Measurements from ENCODE around the gene SPECC1. TPM values are rescaled to one million over a fixed set of nuclear protein-coding genes. Genes with fewer than 3 reads are reported as not detected.
A peak's percentile ranks its signal among the peaks of the same experiment; 100 is the strongest.

SPECC1 gene
- total RNA-seq, 1 experiment from 2014 or later: 43.5 TPM

DNA sequence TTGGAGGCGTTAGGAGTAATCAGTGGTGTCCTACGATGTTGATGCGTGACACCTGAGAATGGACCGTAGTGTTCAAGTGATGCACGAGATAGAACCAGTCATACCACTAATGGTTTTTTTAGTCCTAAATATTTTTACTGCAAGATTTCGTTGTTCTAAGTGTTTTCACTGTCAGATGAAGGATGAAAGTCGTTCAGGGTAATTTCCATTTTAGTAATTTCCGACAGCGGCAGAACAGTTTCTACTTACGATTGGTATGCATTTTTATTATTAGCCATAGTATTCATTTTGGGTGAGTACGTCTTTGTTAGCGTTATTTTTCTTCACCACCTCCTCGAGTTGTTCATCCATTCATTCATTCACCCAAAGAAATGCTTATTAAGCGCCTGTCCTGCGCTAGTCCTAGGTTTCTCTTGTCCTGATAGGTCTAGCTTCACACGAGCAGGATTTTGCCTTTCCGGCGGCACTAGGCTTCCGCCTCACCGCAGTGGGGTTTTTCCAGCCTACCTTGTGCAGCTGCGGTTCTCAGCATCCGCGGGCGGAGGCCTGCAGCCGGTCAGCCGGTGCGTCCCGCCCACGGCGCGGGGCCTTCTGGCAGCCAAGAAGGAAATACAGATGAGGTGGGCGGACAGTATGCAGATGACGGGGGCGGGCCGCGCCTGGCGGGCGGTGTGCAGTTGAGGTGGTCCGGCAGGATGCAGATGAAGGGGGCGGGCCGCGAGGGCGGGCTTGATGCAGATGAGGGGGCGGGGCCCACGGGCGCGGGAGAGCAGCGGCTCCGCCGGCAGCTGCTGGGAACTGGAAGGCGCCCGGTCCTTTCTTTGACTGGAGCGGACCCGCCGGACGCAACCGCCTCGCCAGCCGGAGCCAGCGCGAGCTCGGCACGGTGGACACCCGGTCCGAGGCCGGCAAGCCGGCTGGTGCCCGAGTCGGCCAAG, 146.4 kb downstream of the SPECC1 start:
- no peaks in the 10 kb centered on the region for H4K20me1 ChIP-seq (ENCODE audit: insufficient read depth)
- H3K9ac ChIP-seq (ENCODE audit: low read length): peak overlapping the region; percentile 81
- peak overlapping the region; percentile 90 for H3K4me2 ChIP-seq (ENCODE audit: low read length)
- POLR2A ChIA-PET: no interaction called here
- peak overlapping the region; percentile 50 to 82 for H3K4me3 ChIP-seq (replicated peaks in 1 of 2; ENCODE audit: low read depth in 1 of 2, low read length in 2 of 2)
- H3K27ac ChIP-seq (ENCODE audit: low read depth, low read length): peak overlapping the region; percentile 60
- no peaks in the 10 kb centered on the region for H3K9me3 ChIP-seq (ENCODE audit: control insufficient read depth in 1 of 2, insufficient read depth in 1 of 2, low read depth in 1 of 2, low read length in 2 of 2)
- no TSS peak for BruUV-seq (replicated peaks)
- CTCF ChIA-PET: no interaction called here
- H3K36me3 ChIP-seq (ENCODE audit: control insufficient read depth in 1 of 2, insufficient read depth in 2 of 2, low read length in 2 of 2): no peaks in the 10 kb centered on the region
- H3K79me2 ChIP-seq (ENCODE audit: insufficient read depth, low read length): peaks cover 16% of the 10 kb centered on the region; the same call in 1 of the 2 replicates
- peak overlapping the region; percentile 70 for H2AFZ ChIP-seq (ENCODE audit: low read depth, low read length, poor library complexity, severe bottlenecking)
- RAD21 ChIA-PET (ENCODE audit: low non-redundant PET in 1 of 2, low total read pairs in 2 of 2, uncharacterized antibody in 2 of 2, unreplicated experiment in 2 of 2): no interaction called here
- ATAC-seq: peak; percentile 95
- intact Hi-C loops (cut with micrococcal nuclease): no loop called here
- H3K4me1 ChIP-seq (ENCODE audit: control insufficient read depth in 1 of 2, insufficient read depth in 2 of 2, low read length in 2 of 2): peaks cover 12 to 15% of the 10 kb centered on the region in 2 experiments
- H3K27me3 ChIP-seq (ENCODE audit: insufficient read depth, low read length): no peaks in the 10 kb centered on the region
- peak; percentile 87 for DNase-seq (ENCODE audit: low read depth, low spot score)
- no peaks in the 10 kb centered on the region for H3K9me2 ChIP-seq (ENCODE audit: insufficient read depth)
- TF ChIP-seq SIN3A (IDR thresholded peaks at IDR 0.05; ENCODE audit: low read depth) (peak; percentile 30; the same call in 1 of the 2 replicates), EGR1 (IDR thresholded peaks at IDR 0.05; ENCODE audit: low read depth) (peak; percentile 94), SP1 (IDR thresholded peaks at IDR 0.05; ENCODE audit: low read depth) (peak; percentile 60), CEBPB (IDR thresholded peaks at IDR 0.05; ENCODE audit: low read depth) (no peak), EZH2phosphoT487 (IDR thresholded peaks at IDR 0.05; ENCODE audit: borderline replicate concordance) (no peak), CBX3 (IDR thresholded peaks at IDR 0.05; ENCODE audit: low read depth) (no peak), POLR2AphosphoS5 (IDR thresholded peaks at IDR 0.05; ENCODE audit: low read depth, low read length) (peak; percentile 46)
- TF ChIP-seq, protein P1, sequence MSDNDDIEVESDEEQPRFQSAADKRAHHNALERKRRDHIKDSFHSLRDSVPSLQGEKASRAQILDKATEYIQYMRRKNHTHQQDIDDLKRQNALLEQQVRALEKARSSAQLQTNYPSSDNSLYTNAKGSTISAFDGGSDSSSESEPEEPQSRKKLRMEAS (IDR thresholded peaks at IDR 0.05): peak; percentile 48

Measured in HCT116 (cell line).